GM18508 (cell line): ENCODE measurements around the gene RNASEH2B.

ENCODE experiments used
- ATAC-seq: cut with Tn5 transposase; IDR thresholded peaks from one replicate; pipeline ENCODE4 v1.9.1; 2021; ENCODE audit warnings: moderate number of reproducible peaks; ENCODE audit not compliant: insufficient read depth, unreplicated experiment

RNASEH2B gene

GRCh38 chr13:50909605-50910484, at the start of gene RNASEH2B:
TSS of gene RNASEH2B (plus strand) at chr13:50909791. CDS start at chr13:50910077, 286 bp downstream.
- ATAC-seq = peak; percentile 40

- ATAC-seq = no peak
These were observed 45.1 kb upstream of the RNASEH2B start for GRCh38 chr13:50864492-50864891.

GRCh38 chr13:50866817-50867636, 42.6 kb upstream of the RNASEH2B start:
- no peak for ATAC-seq

GRCh38 chr13:50867637-50867945, 42.0 kb upstream of the RNASEH2B start:
- ATAC-seq = no peak

GRCh38 chr13:50871405-50871804, 38.2 kb upstream of the RNASEH2B start:
- no peak for ATAC-seq

- ATAC-seq = no peak
These were observed 36.1 kb upstream of the RNASEH2B start for GRCh38 chr13:50873467-50873866.

GRCh38 chr13:50873991-50874390, 35.6 kb upstream of the RNASEH2B start:
- no peak for ATAC-seq

- ATAC-seq = no peak
These were observed 26.7 kb upstream of the RNASEH2B start for GRCh38 chr13:50882816-50883435.

GRCh38 chr13:50883728-50884127, 25.9 kb upstream of the RNASEH2B start:
- no peak for ATAC-seq

- ATAC-seq = no peak
These were observed 25.3 kb upstream of the RNASEH2B start for GRCh38 chr13:50884265-50884664.

- ATAC-seq = no peak
These were observed 22.4 kb upstream of the RNASEH2B start for GRCh38 chr13:50887151-50887550.

GRCh38 chr13:50888362-50888761, 21.2 kb upstream of the RNASEH2B start:
- ATAC-seq = no peak

- ATAC-seq = no peak
These were observed 20.3 kb upstream of the RNASEH2B start for GRCh38 chr13:50889317-50889716.

- no peak for ATAC-seq
These were observed 18.4 kb upstream of the RNASEH2B start for GRCh38 chr13:50891206-50891605.

- ATAC-seq = no peak
These were observed 17.2 kb upstream of the RNASEH2B start for GRCh38 chr13:50892210-50892944.

- peak; percentile 73 for ATAC-seq
These were observed 16.3 kb upstream of the RNASEH2B start for GRCh38 chr13:50893211-50893852.

- no peak for ATAC-seq
These were observed 15.6 kb upstream of the RNASEH2B start for GRCh38 chr13:50894012-50894411.

GRCh38 chr13:50894504-50894903, 15.1 kb upstream of the RNASEH2B start:
- no peak for ATAC-seq

GRCh38 chr13:50898338-50898737, 11.3 kb upstream of the RNASEH2B start:
- no peak for ATAC-seq

GRCh38 chr13:50901701-50902100, 7.9 kb upstream of the RNASEH2B start:
- ATAC-seq = no peak
